ENCODE results near the gene GYS1.
"Not testable (repeated sequence)": the region's sequence is repeated elsewhere in the genome, so short reads cannot be mapped to it uniquely, and the experiment has no call there.

GYS1 gene

DNA sequence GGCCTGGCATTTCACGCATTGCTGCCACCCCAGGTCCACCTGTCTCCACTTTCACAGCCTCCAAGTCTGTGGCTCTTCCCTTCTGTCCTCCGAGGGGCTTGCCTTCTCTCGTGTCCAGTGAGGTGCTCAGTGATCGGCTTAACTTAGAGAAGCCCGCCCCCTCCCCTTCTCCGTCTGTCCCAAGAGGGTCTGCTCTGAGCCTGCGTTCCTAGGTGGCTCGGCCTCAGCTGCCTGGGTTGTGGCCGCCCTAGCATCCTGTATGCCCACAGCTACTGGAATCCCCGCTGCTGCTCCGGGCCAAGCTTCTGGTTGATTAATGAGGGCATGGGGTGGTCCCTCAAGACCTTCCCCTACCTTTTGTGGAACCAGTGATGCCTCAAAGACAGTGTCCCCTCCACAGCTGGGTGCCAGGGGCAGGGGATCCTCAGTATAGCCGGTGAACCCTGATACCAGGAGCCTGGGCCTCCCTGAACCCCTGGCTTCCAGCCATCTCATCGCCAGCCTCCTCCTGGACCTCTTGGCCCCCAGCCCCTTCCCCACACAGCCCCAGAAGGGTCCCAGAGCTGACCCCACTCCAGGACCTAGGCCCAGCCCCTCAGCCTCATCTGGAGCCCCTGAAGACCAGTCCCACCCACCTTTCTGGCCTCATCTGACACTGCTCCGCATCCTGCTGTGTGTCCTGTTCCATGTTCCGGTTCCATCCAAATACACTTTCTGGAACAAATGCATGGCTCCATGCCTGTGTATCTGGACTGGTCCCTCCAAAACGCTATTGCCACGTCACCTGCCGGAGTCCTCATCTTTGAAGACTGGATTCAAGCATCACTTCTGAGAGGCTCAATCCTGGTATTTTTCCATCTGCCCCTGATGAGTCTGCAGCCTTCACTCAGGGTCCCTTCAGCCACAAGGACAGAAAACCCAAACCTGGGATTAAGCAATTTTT, 70.3 kb downstream of the GYS1 start:
- Histone ChIP-seq H3F3A (ENCODE audit: low read depth) (no peaks in the 10 kb centered on the region), H3K27me3 (ENCODE audit: insufficient read depth, low read length, poor library complexity, severe bottlenecking) (no peaks in the 10 kb centered on the region), H3K4me2 (ENCODE audit: low read depth, low read length, poor library complexity, severe bottlenecking) (no peak overlapping the region), H3K9me2 (replicated peaks; ENCODE audit: low read depth, low read length) (no peaks in the 10 kb centered on the region), H3K36me3 (ENCODE audit: insufficient read depth, low read length) (no peaks in the 10 kb centered on the region), H3K4me1 (ENCODE audit: insufficient read depth, low read length, poor library complexity, severe bottlenecking) (no peaks in the 10 kb centered on the region), H3K9ac (ENCODE audit: low read depth, low read length, poor library complexity, severe bottlenecking) (no peak overlapping the region), H4K20me1 (ENCODE audit: insufficient read depth, low read length, poor library complexity, severe bottlenecking) (no peaks in the 10 kb centered on the region), H3K4me3 (ENCODE audit: low read length, poor library complexity, severe bottlenecking) (no peak overlapping the region), H3K79me2 (ENCODE audit: insufficient read depth, low read length) (no peaks in the 10 kb centered on the region), H2AFZ (ENCODE audit: low read length) (no peak overlapping the region), H3K9me3 (ENCODE audit: insufficient read depth, low read depth, low read length) (no peaks in the 10 kb centered on the region)
- no peak for TF ChIP-seq EZH2phosphoT487 (IDR thresholded peaks at IDR 0.05; ENCODE audit: borderline replicate concordance)
- TF ChIP-seq, protein P1, sequence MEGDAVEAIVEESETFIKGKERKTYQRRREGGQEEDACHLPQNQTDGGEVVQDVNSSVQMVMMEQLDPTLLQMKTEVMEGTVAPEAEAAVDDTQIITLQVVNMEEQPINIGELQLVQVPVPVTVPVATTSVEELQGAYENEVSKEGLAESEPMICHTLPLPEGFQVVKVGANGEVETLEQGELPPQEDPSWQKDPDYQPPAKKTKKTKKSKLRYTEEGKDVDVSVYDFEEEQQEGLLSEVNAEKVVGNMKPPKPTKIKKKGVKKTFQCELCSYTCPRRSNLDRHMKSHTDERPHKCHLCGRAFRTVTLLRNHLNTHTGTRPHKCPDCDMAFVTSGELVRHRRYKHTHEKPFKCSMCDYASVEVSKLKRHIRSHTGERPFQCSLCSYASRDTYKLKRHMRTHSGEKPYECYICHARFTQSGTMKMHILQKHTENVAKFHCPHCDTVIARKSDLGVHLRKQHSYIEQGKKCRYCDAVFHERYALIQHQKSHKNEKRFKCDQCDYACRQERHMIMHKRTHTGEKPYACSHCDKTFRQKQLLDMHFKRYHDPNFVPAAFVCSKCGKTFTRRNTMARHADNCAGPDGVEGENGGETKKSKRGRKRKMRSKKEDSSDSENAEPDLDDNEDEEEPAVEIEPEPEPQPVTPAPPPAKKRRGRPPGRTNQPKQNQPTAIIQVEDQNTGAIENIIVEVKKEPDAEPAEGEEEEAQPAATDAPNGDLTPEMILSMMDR (conservative IDR thresholded peaks at IDR 0.05; ENCODE audit: low read length): no peak

DNA sequence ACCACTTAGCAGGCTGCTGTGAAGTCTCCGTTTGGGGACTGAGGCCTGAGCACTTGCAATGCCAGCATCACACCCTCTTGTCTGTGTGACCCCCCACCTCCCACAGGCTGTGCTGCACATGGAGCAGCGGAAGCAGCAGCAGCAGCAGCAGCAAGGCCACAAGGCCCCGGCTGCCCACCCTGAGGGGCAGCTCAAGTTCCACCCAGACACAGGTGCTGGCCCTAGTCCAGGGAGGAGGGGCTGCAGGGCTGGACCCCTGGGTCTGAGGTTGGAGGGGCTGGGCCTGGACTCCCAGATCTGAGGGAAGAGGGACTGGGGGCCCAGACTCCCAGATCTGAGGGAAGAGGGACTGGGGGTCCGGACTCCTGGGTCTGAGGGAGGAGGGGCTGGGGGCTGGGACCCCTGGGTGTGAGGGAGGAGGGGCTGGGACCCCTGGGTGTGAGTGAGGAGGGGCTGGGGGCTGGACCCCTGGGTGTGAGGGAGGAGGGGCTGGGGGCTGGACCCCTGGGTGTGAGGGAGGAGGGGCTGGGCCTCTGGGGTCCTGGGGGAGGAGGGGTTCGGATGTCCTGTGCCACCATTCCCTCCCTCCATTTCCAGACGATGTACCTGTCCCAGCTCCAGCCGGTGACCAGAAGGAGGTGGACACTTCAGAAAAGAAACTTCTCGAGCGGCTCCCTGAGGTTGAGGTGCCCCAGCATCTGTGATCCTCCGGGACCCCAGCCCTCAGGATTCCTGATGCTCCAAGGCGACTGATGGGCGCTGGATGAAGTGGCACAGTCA, 71.2 kb downstream of the GYS1 start:
- no peak overlapping the region for H3K9ac ChIP-seq (ENCODE audit: low read depth, low read length, poor library complexity, severe bottlenecking)
- H3F3A ChIP-seq (ENCODE audit: low read depth): no peaks in the 10 kb centered on the region
- TF ChIP-seq, protein P1 (conservative IDR thresholded peaks at IDR 0.05; ENCODE audit: low read length): no peak
- no peak for TF ChIP-seq EZH2phosphoT487 (IDR thresholded peaks at IDR 0.05; ENCODE audit: borderline replicate concordance)
- no peaks in the 10 kb centered on the region for H3K36me3 ChIP-seq (ENCODE audit: insufficient read depth, low read length)
- no peak overlapping the region for H2AFZ ChIP-seq (ENCODE audit: low read length)
- no peak overlapping the region for H3K4me3 ChIP-seq (ENCODE audit: low read length, poor library complexity, severe bottlenecking)
- H3K9me2 ChIP-seq (replicated peaks; ENCODE audit: low read depth, low read length): no peaks in the 10 kb centered on the region
- H3K4me2 ChIP-seq (ENCODE audit: low read depth, low read length, poor library complexity, severe bottlenecking): no peak overlapping the region
- no peaks in the 10 kb centered on the region for H3K9me3 ChIP-seq (ENCODE audit: insufficient read depth, low read depth, low read length)
- H3K79me2 ChIP-seq (ENCODE audit: insufficient read depth, low read length): no peaks in the 10 kb centered on the region
- H4K20me1 ChIP-seq (ENCODE audit: insufficient read depth, low read length, poor library complexity, severe bottlenecking): no peaks in the 10 kb centered on the region
- H3K27me3 ChIP-seq (ENCODE audit: insufficient read depth, low read length, poor library complexity, severe bottlenecking): no peaks in the 10 kb centered on the region
- no peaks in the 10 kb centered on the region for H3K4me1 ChIP-seq (ENCODE audit: insufficient read depth, low read length, poor library complexity, severe bottlenecking)

DNA sequence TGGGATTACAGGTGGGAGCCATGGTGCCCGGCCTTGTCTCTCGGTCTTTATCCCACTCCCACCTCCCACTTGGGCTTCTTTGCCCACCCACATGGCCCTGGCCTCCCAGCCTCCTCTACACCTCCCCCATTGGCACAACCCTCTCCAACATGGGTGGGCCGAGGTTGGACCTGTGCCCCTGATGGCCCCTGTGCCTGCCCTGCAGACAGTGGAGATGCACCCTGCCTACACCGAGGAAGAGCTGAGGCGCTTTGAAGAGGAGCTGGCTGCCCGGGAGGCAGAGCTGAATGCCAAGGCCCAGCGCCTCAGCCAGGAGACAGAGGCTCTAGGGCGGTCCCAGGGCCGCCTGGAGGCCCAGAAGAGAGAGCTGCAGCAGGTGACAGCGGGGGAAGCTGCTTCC, 72.2 kb downstream of the GYS1 start:
- H3K9me3 ChIP-seq (ENCODE audit: insufficient read depth, low read depth, low read length): no peaks in the 10 kb centered on the region

DNA sequence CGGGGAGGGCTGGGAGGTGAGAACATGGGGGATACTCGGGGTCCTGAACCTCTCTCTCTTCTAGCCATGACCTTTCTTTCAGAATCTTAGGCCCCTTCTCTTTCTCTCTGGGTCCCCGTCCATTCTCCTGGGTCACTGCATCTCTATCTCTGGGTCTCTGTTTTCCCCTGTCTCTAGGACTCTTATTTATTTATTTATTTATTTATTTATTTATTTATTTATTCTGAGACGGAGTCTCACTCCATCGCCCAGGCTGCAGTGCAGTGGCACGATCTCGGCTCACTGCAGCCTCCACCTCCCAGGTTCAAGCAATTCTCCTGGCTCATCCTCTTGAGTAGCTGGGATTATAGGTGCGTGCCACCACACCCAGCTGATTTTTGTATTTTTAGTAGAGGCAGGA, 73.8 kb downstream of the GYS1 start:
- H3K4me1 ChIP-seq (ENCODE audit: insufficient read depth, low read length, poor library complexity, severe bottlenecking); H3F3A ChIP-seq (ENCODE audit: low read depth); H3K4me2 ChIP-seq (ENCODE audit: low read depth, low read length, poor library complexity, severe bottlenecking); H3K27me3 ChIP-seq (ENCODE audit: insufficient read depth, low read length, poor library complexity, severe bottlenecking); H3K36me3 ChIP-seq (ENCODE audit: insufficient read depth, low read length); H3K4me3 ChIP-seq (ENCODE audit: low read length, poor library complexity, severe bottlenecking); H3K9me2 ChIP-seq (replicated peaks; ENCODE audit: low read depth, low read length); H4K20me1 ChIP-seq (ENCODE audit: insufficient read depth, low read length, poor library complexity, severe bottlenecking); H3K9me3 ChIP-seq (ENCODE audit: insufficient read depth, low read depth, low read length); H3K9ac ChIP-seq (ENCODE audit: low read depth, low read length, poor library complexity, severe bottlenecking); H2AFZ ChIP-seq (ENCODE audit: low read length); H3K79me2 ChIP-seq (ENCODE audit: insufficient read depth, low read length): not testable (repeated sequence)

More for the DNA sequence above, 72.2 kb downstream of the GYS1 start:
- Histone ChIP-seq H3K4me3 (ENCODE audit: low read length, poor library complexity, severe bottlenecking) (no peak overlapping the region), H3K4me1 (ENCODE audit: insufficient read depth, low read length, poor library complexity, severe bottlenecking) (no peaks in the 10 kb centered on the region), H3K27me3 (ENCODE audit: insufficient read depth, low read length, poor library complexity, severe bottlenecking) (no peaks in the 10 kb centered on the region), H3K9me2 (replicated peaks; ENCODE audit: low read depth, low read length) (no peaks in the 10 kb centered on the region), H2AFZ (ENCODE audit: low read length) (no peak overlapping the region), H3K4me2 (ENCODE audit: low read depth, low read length, poor library complexity, severe bottlenecking) (no peak overlapping the region), H3F3A (ENCODE audit: low read depth) (no peaks in the 10 kb centered on the region), H3K9ac (ENCODE audit: low read depth, low read length, poor library complexity, severe bottlenecking) (no peak overlapping the region), H4K20me1 (ENCODE audit: insufficient read depth, low read length, poor library complexity, severe bottlenecking) (no peaks in the 10 kb centered on the region), H3K36me3 (ENCODE audit: insufficient read depth, low read length) (no peaks in the 10 kb centered on the region), H3K79me2 (ENCODE audit: insufficient read depth, low read length) (no peaks in the 10 kb centered on the region)
- TF ChIP-seq, protein P1 (conservative IDR thresholded peaks at IDR 0.05; ENCODE audit: low read length): no peak
- TF ChIP-seq EZH2phosphoT487 (IDR thresholded peaks at IDR 0.05; ENCODE audit: borderline replicate concordance): no peak

Measured in Loucy (cell line).